ENCODE measurements around the gene NVL.

DNA sequence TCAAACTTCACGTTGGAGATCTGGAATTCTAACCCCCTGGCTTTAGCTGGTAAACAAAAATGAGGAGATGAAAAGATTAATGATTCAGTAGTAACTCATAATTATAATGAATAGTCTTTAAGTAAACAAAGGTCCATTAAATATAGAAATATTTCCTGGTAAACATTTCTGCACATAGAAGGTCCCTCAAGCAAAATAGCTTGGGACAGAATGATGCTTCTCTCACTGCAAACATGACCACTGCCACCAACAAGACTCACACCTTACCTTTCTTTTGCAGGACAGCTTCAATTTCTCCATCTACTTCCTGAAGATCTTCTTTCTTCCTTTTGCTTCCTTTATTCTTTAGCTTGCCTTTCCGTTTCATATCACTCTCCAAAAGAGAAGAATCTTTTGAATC is 25.2 kb downstream of the NVL start:
- TF ChIP-seq POLR2AphosphoS5 (IDR thresholded peaks at IDR 0.05) (no peak), SMC3 (conservative IDR thresholded peaks at IDR 0.05; ENCODE audit: poor library complexity) (no peak)
- TF ChIP-seq, protein P1, sequence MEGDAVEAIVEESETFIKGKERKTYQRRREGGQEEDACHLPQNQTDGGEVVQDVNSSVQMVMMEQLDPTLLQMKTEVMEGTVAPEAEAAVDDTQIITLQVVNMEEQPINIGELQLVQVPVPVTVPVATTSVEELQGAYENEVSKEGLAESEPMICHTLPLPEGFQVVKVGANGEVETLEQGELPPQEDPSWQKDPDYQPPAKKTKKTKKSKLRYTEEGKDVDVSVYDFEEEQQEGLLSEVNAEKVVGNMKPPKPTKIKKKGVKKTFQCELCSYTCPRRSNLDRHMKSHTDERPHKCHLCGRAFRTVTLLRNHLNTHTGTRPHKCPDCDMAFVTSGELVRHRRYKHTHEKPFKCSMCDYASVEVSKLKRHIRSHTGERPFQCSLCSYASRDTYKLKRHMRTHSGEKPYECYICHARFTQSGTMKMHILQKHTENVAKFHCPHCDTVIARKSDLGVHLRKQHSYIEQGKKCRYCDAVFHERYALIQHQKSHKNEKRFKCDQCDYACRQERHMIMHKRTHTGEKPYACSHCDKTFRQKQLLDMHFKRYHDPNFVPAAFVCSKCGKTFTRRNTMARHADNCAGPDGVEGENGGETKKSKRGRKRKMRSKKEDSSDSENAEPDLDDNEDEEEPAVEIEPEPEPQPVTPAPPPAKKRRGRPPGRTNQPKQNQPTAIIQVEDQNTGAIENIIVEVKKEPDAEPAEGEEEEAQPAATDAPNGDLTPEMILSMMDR (IDR thresholded peaks at IDR 0.05; ENCODE audit: poor library complexity, severe bottlenecking): no peak
- TF ChIP-seq, protein P2, sequence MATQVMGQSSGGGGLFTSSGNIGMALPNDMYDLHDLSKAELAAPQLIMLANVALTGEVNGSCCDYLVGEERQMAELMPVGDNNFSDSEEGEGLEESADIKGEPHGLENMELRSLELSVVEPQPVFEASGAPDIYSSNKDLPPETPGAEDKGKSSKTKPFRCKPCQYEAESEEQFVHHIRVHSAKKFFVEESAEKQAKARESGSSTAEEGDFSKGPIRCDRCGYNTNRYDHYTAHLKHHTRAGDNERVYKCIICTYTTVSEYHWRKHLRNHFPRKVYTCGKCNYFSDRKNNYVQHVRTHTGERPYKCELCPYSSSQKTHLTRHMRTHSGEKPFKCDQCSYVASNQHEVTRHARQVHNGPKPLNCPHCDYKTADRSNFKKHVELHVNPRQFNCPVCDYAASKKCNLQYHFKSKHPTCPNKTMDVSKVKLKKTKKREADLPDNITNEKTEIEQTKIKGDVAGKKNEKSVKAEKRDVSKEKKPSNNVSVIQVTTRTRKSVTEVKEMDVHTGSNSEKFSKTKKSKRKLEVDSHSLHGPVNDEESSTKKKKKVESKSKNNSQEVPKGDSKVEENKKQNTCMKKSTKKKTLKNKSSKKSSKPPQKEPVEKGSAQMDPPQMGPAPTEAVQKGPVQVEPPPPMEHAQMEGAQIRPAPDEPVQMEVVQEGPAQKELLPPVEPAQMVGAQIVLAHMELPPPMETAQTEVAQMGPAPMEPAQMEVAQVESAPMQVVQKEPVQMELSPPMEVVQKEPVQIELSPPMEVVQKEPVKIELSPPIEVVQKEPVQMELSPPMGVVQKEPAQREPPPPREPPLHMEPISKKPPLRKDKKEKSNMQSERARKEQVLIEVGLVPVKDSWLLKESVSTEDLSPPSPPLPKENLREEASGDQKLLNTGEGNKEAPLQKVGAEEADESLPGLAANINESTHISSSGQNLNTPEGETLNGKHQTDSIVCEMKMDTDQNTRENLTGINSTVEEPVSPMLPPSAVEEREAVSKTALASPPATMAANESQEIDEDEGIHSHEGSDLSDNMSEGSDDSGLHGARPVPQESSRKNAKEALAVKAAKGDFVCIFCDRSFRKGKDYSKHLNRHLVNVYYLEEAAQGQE (IDR thresholded peaks at IDR 0.05; ENCODE audit: borderline replicate concordance): no peak

All from neural cell (in vitro differentiated cells).